ENCODE measurements around the gene TWF2. TPM values are rescaled to one million over a fixed set of nuclear protein-coding genes. Genes with fewer than 3 reads are reported as not detected.
A peak's percentile ranks its signal among the peaks of the same experiment; 100 is the strongest.

The TWF2 gene
- total and polyA plus RNA-seq, 9 of the 15 experiments (the other 6 are each of a cell fraction or from before 2014, with no cell fraction given), result 0.11 to 61.9 (median 29.7) TPM

GRCh38 chr3:52240059-52240885 is 1.3 kb upstream of the TWF2 start (continued):
- peak; percentile 39; the same call in 1 of the 2 replicates for TF ChIP-seq MGA (IDR thresholded peaks at IDR 0.05)
- no peak for TF ChIP-seq ARID2 (IDR thresholded peaks at IDR 0.05)
- TF ChIP-seq ESRRA (IDR thresholded peaks at IDR 0.05; ENCODE audit: borderline replicate concordance, low read depth), result peak; percentile 58; the same call in 1 of the 2 replicates
- no peak for TF ChIP-seq FOSL1 (tag; conservative IDR thresholded peaks at IDR 0.05)
- 0 out of 4 replicates have a peak, but pooled peaks of 1 of the 2 experiments have one; percentile 11 for TF ChIP-seq KDM1A (IDR thresholded peaks at IDR 0.05)
- TF ChIP-seq USF1 (CRISPR knock-in tag; IDR thresholded peaks at IDR 0.05), result peak; percentile 80
- TF ChIP-seq POLR2A (conservative IDR thresholded peaks at IDR 0.05), result peak; percentile 41; the same call in 1 of the 2 replicates

All from K562 (cell line).